ENCODE measurements around the gene SLC16A10.
"Not testable (repeated sequence)": the region's sequence is repeated elsewhere in the genome, so short reads cannot be mapped to it uniquely, and the experiment has no call there.

The SLC16A10 gene

DNA sequence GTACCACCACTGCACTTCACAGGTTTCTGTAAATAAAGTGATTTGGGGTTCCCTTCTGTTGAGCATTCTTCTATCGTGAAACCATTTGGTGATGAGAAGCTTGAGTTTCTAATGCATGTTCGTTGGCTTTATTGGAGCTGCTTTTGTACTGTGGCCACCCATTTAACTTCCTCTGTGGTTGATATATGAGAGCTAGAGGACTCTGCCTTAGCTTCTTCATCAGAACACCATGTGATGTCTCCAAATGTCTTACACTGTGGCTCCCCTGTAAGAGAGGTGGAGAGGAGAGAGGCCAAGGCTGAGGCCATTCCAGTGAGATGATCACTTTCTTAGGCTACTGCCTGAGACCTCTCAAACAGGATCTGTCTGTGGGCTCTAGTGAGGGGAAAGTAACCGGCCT, 114.5 kb downstream of the SLC16A10 start:
- TF ChIP-seq POLR2A (IDR thresholded peaks at IDR 0.05; ENCODE audit: low read length) (no peak), GATA1 (IDR thresholded peaks at IDR 0.05; ENCODE audit: low read depth, low read length) (no peak)
- no peak for DNase-seq

DNA sequence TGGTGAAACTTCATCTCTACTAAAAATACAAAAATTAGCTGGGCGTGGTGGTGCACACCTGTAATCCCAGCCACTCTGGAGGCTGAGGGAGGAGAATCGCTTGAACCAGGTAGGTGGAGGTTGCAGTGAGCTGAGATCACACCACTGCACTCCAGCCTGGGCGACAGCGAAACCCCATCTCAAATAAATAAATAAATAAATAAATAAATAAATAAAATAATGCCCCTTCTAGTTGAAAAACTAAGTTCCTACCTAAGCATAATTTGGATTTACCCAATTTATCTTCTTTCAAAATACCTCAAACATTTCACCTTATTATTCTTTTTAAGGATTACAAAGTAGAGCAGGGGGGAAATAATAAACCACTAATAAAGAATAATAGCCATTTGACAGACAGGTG, 116.2 kb downstream of the SLC16A10 start:
- not testable (repeated sequence) for DNase-seq

DNA sequence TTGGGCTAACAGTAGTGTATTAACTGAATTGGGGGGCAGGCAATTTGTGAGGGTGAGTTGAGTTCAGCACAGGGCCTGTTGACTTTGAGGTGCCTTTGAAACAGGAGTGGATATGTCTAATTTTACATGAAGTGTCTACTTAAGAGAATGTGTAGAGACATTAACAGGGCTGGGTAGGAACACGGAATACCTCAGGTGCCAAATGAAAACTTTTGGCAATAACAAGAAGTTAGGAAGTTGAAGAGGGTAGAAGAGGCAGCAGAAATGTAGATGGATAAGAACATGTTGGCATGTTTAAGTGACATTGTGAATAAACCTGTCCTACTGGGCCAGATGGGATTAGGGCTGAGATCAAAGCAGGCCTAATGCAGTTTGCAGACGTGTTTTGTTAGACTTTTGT, 117.0 kb downstream of the SLC16A10 start:
- DNase-seq: no peak
- no peak for TF ChIP-seq GATA1 (IDR thresholded peaks at IDR 0.05; ENCODE audit: low read depth, low read length)
- no peak for TF ChIP-seq POLR2A (IDR thresholded peaks at IDR 0.05; ENCODE audit: low read length)

DNA sequence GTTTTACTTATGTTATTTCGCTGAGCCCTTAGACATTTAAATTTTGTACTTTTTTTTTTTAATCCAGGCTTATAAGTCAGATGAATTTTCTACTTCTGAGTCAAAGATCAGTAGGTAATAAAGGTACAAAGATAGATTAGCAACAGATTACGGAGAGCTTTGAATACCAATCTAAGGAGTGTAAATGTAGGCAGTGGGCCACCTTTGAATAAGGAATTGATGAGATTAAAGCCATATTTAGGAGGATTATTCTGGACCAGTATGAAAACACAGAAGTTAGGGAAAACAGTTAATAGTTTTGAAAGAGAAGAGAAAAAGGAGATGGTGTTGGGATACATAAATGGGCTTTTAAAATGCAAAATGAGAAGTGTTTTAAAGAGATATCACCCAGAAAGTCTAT, 117.6 kb downstream of the SLC16A10 start:
- TF ChIP-seq GATA1 (IDR thresholded peaks at IDR 0.05; ENCODE audit: low read depth, low read length) (no peak), POLR2A (IDR thresholded peaks at IDR 0.05; ENCODE audit: low read length) (no peak)
- DNase-seq: no peak

DNA sequence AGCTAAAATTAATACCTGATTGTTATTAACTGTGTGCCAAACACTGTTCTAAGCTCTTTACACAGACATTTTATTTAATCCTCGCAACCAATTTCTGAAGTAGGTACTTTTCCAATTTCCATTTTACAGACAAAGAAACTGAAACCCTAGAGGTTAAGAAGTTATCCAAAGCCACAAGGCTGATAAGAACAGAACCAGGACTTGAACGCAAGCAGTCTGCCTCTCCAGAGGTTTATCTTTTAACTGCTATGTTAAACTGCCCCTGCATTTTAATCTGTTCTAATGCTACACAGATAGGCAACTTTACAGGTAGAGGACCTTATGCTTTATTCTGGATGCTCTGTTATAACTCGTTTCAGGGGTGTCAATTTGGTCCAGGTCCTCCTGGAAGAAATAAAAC, 118.2 kb downstream of the SLC16A10 start:
- peak; percentile 16 to 47 for DNase-seq
- TF ChIP-seq POLR2A (IDR thresholded peaks at IDR 0.05; ENCODE audit: low read length) (no peak), GATA1 (IDR thresholded peaks at IDR 0.05; ENCODE audit: low read depth, low read length) (no peak)

DNA sequence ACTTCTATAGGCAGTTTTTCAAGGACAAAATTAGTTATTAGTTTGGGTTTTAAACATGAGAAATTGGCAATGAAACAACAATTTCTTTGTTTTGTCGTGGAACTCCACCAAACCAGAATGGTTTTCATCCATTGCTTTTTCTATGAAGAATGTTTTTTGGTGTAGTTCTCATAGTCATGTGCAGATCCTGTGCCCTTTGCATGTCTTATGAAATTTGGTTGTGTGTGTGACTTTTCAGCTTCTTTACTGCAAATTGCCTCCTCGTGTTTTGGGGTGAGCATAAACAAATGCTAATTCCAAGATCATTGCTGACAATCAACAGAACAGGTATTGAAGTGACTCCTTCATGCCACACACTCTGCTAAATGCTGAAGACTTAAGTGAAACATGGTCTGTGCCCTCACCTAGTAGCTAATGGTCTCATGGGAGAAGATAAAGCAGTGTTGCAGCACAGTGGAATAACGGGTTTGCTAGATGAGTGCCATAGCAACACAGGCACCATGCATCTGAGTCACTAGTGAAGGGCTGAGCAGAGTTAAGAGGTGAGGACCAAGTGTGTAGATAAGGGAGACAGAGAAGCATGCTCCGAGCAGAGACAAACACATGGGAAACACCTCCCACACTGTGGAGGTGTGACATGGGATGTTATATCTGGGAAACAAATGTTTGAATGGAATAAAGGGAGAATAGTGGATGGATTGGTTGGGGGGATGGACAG, 120.0 kb downstream of the SLC16A10 start:
- TF ChIP-seq GATA1 (IDR thresholded peaks at IDR 0.05; ENCODE audit: low read depth, low read length) (no peak), POLR2A (IDR thresholded peaks at IDR 0.05; ENCODE audit: low read length) (no peak)
- DNase-seq: peak in 1 of 2 experiments; percentile 18

DNA sequence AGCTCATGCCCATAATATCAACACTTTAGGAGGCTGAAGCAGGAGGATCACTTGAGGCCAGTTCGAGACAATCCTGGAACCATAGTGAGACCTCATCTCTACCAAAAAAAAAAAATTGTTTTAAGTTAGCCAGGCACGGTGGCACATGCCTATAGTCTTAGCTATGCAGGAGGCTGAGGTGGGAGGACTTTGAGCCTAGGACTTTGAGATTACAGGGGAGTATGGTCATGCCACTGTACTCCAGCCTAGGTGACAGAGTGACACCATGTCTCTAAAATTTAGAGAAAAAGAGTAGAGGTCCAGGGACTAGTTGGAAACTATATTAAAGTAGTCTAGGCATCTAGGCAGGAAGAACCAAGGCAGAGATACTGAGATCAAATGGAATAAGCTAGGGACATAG, 121.6 kb downstream of the SLC16A10 start:
- TF ChIP-seq GATA1 (IDR thresholded peaks at IDR 0.05; ENCODE audit: low read depth, low read length) (no peak), POLR2A (IDR thresholded peaks at IDR 0.05; ENCODE audit: low read length) (no peak)
- DNase-seq: no peak

DNA sequence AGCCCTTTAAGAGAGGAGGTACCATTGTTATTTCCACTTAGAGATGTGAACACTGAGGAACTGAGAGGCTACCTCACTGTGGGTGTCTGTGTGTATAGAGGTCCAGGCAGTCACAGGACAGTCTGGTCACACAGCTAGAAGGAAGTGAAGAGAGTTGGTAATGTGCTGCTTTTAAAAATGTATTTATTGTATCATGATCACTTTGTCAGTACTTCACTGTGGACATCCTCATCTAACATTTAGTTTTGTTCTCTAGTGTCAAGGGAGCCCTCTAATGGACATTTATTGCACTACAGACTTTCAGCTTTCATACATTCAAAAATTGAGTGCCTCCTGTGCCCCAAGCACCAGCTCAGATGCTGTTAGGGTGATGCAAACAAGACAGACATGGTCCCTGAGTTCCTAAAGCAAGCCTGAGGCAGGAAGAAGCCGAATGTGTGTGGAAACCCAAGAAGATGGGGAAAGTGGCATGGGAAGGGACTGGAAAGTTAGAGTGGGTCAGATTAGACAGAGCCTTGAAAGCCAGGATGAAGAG, 123.0 kb downstream of the SLC16A10 start:
- peak; percentile 60 to 77 for DNase-seq
- TF ChIP-seq POLR2A (IDR thresholded peaks at IDR 0.05; ENCODE audit: low read length) (no peak), GATA1 (IDR thresholded peaks at IDR 0.05; ENCODE audit: low read depth, low read length) (no peak)

DNA sequence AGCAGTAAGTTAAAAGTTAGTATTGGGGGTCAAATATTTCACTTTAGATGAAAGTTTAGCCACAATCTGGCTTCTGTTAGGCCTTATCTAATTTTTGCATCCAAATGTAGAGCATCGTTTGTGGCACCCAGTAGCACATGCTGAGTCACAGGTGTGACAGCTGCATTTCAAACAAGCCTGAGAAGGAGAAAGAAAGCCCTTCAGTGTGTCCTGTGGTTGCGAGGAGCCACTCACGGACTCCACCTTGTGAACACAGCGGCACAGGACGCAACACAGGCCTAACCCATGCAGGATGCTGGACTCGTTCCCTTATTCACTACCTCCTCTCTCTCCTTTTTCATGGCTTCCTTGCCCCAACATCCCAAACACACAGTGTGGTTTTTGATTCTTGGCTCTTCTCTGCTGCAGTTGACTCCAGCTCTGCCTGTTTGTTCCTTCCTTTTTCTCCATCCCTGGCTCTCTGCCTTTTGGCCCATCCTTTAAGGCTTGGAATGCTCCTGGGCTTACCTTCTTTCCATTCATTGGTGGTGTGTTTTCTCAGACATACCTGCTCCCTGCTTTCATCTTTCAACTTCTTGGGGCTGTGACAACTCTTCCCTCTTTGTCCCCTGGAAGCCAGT, 124.2 kb downstream of the SLC16A10 start:
- peak; percentile 47 to 65 for DNase-seq

DNA sequence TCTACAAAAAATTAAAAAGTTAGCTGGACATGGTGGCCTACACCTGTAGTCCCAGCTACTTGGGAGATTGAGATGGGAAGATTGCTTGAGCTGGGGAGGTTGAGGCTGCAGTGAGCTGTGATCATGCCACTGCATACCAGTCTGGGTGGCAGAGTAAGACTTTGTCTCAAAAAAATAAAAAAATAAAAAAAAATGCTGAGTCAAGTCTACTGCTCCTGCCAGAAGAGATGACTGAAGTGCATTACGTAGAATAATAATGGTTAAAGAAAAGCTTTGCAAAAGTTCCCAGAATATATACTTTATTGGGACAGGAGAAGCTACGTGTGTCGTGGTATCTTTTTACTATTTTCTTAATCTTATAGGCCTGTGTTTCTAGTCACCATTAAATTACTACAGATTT, 125.3 kb downstream of the SLC16A10 start:
- DNase-seq: no peak
- TF ChIP-seq GATA1 (IDR thresholded peaks at IDR 0.05; ENCODE audit: low read depth, low read length): no peak
- TF ChIP-seq POLR2A (IDR thresholded peaks at IDR 0.05; ENCODE audit: low read length): no peak

More for the DNA sequence above, 124.2 kb downstream of the SLC16A10 start:
- no peak for TF ChIP-seq GATA1 (IDR thresholded peaks at IDR 0.05; ENCODE audit: low read depth, low read length)
- TF ChIP-seq POLR2A (IDR thresholded peaks at IDR 0.05; ENCODE audit: low read length): no peak

DNA sequence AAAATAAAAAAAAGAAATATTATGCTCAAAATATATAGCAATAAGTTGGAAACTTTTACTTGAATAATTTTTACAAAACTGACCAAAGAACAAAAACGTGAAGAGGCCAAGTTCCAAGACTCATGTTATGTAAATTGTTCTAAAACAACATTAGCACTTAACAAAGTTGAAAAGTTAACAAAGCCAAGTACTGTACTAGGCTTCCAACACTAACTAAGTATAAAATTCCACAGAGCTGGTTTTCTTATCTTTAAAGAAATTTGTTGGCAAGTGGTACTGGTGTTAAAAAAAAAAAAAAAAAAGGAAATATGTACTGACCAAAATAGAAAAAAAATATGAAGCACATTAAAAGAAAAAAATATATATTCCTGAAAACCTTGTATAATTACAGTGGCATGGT, 127.8 kb downstream of the SLC16A10 start:
- TF ChIP-seq POLR2A (IDR thresholded peaks at IDR 0.05; ENCODE audit: low read length): no peak
- no peak for TF ChIP-seq GATA1 (IDR thresholded peaks at IDR 0.05; ENCODE audit: low read depth, low read length)
- no peak for DNase-seq

DNA sequence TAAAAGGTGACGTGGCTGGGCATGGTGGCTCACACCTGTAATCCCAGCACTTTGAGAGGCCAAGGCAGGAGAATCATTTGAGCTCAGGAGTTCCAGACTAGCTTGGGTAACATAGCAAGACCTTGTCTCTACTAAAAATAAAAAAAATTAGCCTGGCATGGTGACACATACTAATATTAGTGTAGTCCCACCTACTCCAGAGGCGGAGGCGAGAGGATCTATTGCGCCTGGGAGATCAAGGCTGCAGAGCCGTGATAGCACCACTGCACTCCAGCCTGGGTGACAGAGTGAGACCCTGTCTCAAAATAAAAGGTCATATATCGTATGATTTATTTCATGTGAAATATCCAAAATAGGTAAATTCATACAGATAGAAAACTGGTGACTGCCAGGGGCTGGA, 132.5 kb downstream of the SLC16A10 start:
- no peak for DNase-seq
- TF ChIP-seq GATA1 (IDR thresholded peaks at IDR 0.05; ENCODE audit: low read depth, low read length): no peak

DNA sequence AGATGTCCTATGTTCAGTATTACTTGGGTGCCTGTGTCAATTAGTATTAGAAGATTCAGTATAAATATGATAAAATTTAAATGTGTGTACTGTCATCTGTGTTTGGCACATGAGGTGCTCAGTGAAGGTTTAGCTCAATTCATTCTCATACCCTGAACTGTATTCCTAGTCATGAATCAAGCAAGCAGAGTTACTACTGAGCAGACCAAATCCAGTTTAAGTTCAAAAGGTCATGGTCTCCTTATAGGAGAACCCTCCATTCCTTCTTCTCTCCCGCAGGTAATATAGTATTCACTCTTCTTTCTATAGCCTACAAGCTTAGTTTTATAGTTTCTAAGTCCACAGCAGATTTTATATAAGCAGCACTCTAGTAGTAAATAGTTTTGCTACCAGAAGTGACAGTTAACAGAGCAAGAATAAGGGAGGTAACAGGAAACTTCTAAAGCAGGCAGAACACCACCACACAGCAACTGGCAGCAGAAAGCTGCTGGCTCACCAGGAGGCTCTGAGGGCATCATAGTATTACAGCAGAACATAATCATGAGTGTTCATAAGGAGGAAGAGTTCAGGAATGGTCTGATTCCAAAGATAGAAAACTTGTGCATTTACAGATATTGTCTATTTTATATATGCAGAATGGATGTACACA, 133.2 kb downstream of the SLC16A10 start:
- DNase-seq: no peak
- TF ChIP-seq GATA1 (IDR thresholded peaks at IDR 0.05; ENCODE audit: low read depth, low read length) (no peak), POLR2A (IDR thresholded peaks at IDR 0.05; ENCODE audit: low read length) (no peak)

DNA sequence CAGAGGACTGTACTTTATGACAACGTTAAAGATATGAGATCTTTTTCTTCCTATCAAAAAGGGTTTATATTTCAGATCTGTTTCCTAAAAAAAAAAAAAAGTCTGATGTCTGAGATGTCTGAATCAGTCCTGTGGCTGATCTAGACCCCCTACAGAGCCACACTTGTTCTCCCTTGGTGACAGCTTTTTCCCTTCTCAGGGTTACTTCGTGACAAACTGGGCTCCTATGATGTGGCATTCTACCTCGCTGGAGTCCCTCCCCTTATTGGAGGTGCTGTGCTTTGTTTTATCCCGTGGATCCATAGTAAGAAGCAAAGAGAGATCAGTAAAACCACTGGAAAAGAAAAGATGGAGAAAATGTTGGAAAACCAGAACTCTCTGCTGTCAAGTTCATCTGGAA, 134.5 kb downstream of the SLC16A10 start:
- DNase-seq: no peak
- TF ChIP-seq GATA1 (IDR thresholded peaks at IDR 0.05; ENCODE audit: low read depth, low read length) (no peak), POLR2A (IDR thresholded peaks at IDR 0.05; ENCODE audit: low read length) (no peak)

DNA sequence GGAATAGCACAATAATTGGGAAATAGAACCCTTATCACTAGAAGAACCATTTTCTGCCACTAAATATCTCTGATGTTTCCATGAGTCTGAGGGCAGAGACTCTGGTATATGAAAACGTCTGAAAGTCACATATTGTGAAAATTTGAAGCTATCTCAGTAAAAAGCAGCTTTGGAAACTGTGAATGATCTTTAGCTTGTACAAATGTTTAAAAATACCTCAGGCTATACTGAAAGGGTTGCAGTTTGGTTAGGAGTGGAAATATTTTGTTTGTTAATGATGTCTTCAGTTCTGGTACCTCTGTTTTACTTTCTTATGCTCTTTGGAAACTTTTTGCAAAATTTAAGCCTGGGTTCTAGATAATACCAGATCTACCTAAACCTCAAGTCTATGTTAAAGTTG, 135.0 kb downstream of the SLC16A10 start:
- DNase-seq: no peak
- TF ChIP-seq POLR2A (IDR thresholded peaks at IDR 0.05; ENCODE audit: low read length): no peak
- TF ChIP-seq GATA1 (IDR thresholded peaks at IDR 0.05; ENCODE audit: low read depth, low read length): no peak
